Stimulated activated CD8-positive, alpha-beta memory T cell treated with anti-CD3 and anti-CD28 coated beads, Interleukin-12 subunit alpha, Interleukin-12 subunit beta, amount 100 ng/mL, for 24 hours (primary cell): ENCODE data around the gene UBAP2L.
"Not testable (repeated sequence)": the region's sequence is repeated elsewhere in the genome, so short reads cannot be mapped to it uniquely, and the experiment has no call there.

Experiments
- DNase-seq: peaks from one replicate; pipeline ENCODE4 v3.0.0-alpha.2; 2020; ENCODE audit errors: extremely low read depth

UBAP2L gene

DNA sequence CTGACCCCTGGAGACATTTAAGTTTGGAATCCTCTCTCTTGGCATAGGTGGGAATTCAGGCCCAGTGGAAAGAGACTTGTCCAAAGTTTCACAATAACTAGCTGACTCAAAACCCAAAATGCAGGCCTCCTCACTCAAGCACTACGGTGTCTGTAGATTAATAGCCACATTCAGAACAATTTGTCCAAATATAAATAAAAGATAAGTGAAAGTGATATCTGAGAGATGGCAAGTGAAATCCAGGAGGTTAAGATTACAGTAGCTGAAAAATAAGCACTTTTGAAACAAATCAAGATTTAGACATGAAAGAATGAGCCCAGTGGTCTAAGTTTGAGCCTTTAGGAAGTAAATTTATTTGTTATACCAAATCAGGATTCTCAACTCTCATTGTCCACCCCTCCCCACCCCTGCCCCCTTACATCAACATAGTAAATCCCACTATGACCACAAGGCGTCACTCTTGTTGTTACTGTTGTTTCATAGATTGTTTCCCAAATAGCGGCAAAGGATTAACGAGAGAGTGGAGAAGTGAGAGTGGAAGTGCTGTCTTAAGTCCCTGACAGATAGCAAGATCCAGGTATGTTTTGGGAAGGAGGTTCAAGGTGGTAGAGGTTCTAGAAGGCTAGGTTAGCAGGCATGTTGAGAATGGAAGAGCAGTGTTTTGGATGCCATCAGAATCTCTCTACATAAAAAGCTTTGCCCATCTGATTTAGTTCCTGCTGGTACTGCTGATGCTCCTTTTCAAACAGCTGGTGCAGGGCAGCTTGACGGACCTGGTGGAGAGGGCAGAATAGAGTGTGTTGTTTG lies 21.8 kb upstream of the UBAP2L start:
- no peak for DNase-seq

GRCh38 chr1:154199563-154199879 lies 21.2 kb upstream of the UBAP2L start:
- no peak for DNase-seq

DNA sequence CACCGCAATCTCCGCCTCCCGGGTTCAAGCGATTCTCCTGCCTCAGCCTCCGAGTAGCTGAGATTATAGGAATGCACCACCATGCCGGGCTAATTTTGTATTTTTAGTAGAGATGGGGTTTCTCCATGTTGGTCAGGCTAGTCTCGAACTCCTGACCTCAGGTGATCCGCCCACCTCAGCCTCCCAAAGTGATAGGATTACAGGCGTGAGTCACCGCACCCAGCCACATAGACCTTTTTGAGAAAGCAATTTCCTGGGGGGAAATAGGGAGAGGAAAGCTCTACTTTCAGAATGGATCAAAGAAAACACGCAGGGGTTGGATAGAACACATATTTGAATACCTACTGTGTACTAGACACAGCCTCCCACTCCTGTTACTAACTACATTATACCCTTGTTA lies 15.0 kb upstream of the UBAP2L start:
- not testable (repeated sequence) for DNase-seq

GRCh38 chr1:154206196-154206595 lies 14.6 kb upstream of the UBAP2L start, which contains the start of gene CFAP141:
CFAP141 (minus strand) TSS chr1:154206333; CDS start chr1:154206307, 26 bp downstream.
- no peak for DNase-seq

GRCh38 chr1:154207262-154207661 lies 13.5 kb upstream of the UBAP2L start:
- no peak for DNase-seq

DNA sequence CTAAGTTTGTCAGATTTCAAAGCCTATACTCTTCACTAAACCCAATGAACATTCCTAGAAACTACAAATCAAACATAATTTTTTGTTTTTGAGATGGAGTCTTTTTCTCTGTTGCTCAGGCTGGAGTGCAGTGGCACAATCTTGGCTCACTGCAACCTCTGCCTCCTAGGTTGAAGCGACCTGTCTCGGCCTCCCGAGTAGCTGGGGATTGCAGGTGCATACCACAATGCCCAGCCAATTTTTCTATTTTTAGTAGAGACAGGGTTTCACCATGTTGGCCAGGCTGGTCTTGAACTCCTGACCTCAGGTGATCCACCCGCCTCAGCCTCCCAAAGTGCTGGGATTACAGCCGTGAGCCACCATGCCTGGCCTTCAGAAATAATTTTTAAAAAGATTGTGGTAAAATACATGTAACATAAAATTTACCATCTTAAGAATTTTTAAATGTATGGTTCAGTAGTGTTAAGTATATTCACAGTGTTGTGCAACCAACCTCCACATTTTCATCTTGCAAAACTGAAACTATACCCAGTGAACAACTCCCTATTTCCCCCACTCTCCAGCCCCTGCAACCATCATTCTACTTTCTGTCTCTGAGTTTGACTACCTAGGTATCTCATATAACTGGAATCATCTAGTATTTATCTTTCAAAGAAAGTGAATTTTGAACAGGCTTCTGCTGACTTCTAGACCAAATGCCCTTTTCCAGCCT lies 11.9 kb upstream of the UBAP2L start:
- no peak for DNase-seq

DNA sequence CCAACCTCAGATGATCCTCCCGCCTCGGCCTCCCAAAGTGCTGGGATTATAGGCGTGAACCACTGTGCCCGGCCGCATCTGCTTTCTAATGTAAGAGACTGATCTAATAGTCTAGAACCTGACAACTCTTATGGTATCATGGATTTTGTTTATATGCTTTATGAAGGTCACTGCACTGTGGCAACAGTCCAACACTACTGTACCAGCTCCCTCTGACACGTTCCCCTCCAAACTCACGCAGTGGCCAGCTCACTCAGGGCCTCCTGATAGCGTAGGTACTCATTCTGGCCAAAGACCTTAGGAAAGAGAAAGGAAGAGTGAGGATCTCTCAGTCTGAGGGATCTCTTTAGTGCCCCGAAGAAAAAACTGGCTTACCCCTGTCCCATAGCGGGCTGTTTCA lies 8.7 kb upstream of the UBAP2L start:
- DNase-seq: no peak

GRCh38 chr1:154213274-154213673 lies 7.5 kb upstream of the UBAP2L start:
- no peak for DNase-seq

DNA sequence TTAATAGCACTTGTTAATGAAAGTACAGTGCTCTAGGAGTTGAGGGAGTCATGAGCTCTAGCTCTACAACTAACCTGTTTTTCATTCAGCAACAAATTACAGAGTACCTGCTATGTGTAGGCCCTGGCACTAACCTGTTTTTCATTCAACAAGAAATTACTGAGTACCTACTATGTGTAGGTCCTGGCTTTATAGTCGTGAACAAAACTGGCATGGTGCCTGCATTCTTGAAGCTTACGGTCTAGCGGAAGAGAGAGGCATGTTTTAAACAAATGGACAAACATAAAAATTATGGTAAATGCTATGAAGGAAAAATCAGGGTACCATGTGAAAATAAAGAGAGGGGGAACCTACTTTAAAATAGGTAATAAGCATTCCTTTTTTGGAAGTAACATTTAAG lies 2.2 kb upstream of the UBAP2L start:
- DNase-seq: no peak

DNA sequence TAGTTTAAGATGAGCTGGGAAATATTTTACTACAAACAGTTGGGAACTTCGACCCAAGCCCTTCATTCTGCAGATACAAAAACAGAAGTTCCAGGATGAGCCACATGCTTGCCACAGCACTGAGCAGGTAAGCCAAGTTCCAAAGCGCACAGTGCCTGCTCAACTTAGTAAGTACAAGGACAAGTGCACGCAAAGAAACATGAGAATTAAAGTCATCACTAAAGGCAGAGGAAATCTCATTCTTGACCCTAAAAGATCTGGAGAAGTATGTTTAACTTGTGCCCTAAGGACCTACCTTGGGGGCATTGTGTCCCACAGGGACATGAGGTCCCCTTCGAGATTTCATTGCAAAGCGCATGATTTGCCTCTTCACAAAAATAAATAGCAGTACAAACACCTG lies 1.2 kb upstream of the UBAP2L start:
- DNase-seq: no peak

DNA sequence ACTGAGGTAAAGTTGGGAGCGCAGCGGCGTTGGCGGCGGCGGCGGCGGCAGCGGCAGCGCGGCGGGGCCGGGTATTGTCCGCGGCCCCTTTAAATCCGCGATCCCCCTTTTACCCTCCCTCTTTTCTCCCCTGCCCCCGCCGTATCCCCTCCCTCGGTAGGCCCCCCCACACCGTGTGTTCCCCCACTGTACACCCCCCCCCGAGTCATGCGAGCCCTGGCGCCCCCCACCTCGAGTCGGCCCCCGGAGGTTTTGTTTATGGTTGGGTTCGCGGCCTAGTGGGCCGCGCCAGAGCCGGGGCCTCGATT lies 169 bp downstream of the UBAP2L start:
- DNase-seq: no peak

DNA sequence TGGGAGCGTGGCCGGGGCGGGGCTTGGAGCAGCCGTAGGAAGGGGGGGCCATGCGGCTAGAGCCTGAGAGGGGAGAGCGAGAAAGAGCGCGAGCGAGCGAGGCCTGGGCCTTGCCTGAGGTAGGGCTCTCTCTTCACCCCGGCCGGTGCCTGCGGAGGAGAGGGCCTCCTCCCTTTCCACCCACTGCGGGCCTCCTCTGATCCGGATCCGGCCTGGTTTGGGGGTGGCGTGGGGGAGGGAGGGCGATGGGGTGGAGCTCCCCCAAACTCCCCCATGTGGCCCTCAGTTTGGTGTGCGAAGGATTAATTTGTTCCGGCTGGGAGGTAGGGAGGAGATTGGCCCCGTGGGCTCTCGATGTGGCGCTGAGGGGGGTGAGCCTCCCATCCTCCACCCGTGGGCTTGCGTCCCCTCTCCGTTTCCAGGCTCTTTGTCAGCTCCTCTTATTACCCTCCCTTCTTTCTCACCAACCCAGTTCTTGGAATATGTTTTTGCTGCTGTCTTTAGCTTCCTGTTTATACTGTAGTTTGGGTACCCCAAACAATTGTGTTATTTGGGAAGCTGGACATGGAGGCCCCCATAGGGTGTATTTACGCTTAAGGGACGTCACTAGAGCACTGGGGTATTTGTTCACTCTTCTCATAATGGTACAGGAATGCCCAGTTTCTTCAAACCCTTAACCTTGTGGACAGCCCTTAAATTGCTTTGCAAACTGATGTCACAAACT lies 685 bp downstream of the UBAP2L start:
- DNase-seq: peak; percentile 40

DNA sequence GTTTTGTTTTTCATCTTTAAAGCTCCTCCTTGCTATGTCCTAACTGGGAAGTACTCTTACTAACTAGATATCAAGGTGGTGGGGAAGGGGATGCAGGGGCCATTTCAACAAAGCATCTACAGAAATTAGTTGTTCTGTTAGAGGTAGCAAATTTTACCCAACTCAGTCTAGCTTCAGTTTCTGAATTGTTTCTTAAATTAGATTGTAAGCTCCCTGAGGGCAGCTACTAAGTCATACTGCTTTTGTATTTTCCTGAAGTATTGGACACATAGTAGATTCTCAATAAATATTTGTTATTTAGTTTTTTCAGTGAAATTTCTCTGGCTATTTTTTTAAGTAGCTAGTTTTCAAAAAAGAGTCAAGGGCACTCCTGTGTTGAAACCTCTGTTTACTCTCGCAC lies 1.8 kb downstream of the UBAP2L start:
- no peak for DNase-seq

GRCh38 chr1:154222918-154223317 lies 2.2 kb downstream of the UBAP2L start:
- no peak for DNase-seq

- DNase-seq: no peak
Measured at GRCh38 chr1:154223621-154224020, 2.9 kb downstream of the UBAP2L start.

GRCh38 chr1:154225370-154225769 lies 4.6 kb downstream of the UBAP2L start:
- no peak for DNase-seq

- DNase-seq: not testable (repeated sequence)
Measured at GRCh38 chr1:154231112-154231511, 10.4 kb downstream of the UBAP2L start.

DNA sequence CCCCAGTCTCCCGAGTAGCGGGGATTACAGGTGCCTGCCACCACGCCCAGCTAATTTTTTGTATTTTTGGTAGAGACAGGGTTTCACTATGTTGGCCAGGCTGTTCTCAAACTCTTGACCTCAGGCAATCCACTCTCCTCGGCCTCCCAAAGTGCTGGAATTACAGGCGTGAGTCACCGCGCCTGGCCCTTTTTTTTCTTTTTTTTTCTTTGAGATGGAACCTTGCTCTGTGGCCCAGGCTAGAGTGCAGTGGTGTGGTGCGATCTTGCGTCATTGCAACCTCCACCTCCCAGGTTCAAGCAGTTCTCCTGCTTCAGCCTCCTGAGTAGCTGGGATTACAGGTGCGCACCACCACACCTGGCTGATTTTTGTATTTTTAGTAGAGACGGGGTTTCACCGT lies 12.4 kb downstream of the UBAP2L start:
- not testable (repeated sequence) for DNase-seq

DNA sequence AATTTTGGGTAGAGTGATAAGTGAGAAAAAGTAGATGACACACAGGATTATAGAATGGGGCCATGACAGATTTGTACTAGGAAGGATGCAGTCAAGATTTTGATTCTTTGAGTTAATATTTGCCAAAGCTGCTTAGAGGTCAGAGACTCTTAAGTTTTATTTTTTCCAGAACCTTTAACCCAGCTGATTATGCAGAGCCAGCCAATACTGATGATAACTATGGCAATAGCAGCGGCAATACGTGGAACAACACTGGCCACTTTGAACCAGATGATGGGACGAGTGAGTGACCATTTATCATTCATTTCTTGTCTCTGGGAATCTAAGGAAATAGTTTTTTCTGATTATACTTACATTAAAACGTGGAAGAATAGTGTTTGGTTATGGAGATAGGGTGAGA lies 16.1 kb downstream of the UBAP2L start:
- no peak for DNase-seq

GRCh38 chr1:154237435-154237834 lies 16.7 kb downstream of the UBAP2L start:
- no peak for DNase-seq

DNA sequence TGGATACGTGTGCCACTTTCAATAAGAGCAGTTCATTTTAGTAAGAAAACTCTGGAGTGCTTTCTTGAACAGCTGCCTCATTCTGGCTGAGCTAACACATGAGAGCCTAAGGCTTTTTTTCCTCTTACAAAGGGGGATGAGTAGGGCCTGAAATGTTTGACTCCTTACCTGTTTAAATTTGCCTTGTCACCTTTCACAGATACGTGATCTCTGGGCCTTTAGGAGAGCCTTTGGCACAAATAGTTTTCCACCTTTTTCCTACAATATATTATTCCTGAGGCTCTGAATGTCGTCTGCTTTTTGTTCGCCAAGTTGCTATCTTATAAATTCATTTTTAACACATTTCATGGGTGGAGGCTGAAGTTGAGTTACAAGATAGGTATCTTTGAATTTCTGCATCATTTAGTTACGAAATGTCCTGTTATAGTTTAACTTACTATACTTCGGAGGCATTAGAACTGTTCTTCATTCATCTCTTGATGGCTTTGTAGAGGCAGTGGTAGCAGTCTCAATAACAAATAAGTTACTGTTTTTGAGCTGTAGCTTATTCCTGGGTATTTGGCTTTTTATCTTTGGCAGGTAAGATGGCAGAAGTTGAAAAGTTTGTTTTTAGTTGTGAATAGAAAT lies 17.2 kb downstream of the UBAP2L start:
- no peak for DNase-seq

DNA sequence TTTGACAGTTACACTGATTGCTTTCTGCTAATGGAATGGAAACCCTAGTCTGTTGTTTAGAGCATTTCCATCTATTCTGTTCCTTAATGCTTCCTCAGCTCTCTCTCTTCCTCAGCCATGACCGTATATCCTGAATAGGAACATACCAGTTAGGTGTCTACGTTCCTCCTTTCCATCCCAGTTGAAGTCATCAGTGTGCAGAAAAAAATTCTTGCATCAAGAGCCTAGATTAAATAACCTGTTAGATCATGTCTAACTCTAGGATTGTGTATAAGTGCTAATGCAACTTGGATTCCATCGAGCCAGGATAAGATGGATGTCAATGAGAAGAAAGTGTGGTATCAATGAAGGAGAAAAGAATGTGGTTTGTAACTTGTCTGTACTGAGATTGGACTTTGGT lies 18.7 kb downstream of the UBAP2L start:
- no peak for DNase-seq
